ENCODE results near the gene SIAH2.
A peak's percentile ranks its signal among the peaks of the same experiment; 100 is the strongest.

Gene SIAH2

GRCh38 chr3:150787741-150788370 lies 24.9 kb upstream of the SIAH2 start:
- no peak overlapping the region for H3K4me3 ChIP-seq (replicated peaks; ENCODE audit: low read depth, low read length)
- peak; percentile 73 for DNase-seq (ENCODE audit: low read depth)
- TF ChIP-seq, protein P1, sequence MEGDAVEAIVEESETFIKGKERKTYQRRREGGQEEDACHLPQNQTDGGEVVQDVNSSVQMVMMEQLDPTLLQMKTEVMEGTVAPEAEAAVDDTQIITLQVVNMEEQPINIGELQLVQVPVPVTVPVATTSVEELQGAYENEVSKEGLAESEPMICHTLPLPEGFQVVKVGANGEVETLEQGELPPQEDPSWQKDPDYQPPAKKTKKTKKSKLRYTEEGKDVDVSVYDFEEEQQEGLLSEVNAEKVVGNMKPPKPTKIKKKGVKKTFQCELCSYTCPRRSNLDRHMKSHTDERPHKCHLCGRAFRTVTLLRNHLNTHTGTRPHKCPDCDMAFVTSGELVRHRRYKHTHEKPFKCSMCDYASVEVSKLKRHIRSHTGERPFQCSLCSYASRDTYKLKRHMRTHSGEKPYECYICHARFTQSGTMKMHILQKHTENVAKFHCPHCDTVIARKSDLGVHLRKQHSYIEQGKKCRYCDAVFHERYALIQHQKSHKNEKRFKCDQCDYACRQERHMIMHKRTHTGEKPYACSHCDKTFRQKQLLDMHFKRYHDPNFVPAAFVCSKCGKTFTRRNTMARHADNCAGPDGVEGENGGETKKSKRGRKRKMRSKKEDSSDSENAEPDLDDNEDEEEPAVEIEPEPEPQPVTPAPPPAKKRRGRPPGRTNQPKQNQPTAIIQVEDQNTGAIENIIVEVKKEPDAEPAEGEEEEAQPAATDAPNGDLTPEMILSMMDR (IDR thresholded peaks at IDR 0.05; ENCODE audit: low read length, missing control alignments): peak; percentile 89

DNA sequence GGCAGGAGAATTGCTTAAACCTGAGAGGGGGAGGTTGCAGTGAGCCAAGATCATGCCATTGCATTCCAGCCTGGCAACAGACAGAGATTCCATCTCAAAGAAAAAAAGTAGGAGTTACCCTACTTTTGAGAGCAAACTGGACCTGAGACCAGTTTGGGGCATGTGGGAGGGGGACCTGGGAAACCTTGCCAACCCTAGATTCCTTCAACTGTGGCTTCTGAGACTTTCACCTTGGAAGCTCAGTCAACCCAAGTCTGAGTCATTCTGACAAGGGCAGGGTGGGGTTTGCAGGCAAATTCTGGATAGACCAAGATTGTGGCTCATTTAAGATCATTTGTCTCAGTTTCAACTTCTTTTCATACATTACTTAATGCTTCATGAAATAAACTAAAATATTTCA lies 23.8 kb upstream of the SIAH2 start:
- TF ChIP-seq, protein P1 (IDR thresholded peaks at IDR 0.05; ENCODE audit: low read length, missing control alignments): no peak
- DNase-seq (ENCODE audit: low read depth): no peak

DNA sequence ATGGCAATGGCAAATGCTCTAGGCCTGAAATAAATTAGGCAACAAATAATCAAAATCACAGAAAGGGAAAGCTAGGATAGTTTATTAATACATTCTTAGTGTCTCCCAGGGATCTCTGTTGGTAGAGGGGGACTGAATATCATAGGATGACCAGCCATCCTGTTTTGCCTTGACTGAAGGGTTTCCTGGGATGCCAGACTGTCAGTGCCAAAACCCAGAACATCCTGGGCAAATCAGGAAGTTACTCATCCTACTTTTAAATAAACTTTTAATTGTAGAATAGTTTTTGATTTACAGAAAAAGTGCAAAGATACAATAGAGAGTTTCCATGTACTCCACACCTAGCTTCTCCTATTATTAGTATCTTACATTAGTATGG lies 21.8 kb upstream of the SIAH2 start:
- TF ChIP-seq, protein P1 (IDR thresholded peaks at IDR 0.05; ENCODE audit: low read length, missing control alignments): no peak
- DNase-seq (ENCODE audit: low read depth): no peak
- H3K4me3 ChIP-seq (replicated peaks; ENCODE audit: low read depth, low read length): no peak overlapping the region

More for the DNA sequence above, 23.8 kb upstream of the SIAH2 start:
- H3K4me3 ChIP-seq (replicated peaks; ENCODE audit: low read depth, low read length): no peak overlapping the region

DNA sequence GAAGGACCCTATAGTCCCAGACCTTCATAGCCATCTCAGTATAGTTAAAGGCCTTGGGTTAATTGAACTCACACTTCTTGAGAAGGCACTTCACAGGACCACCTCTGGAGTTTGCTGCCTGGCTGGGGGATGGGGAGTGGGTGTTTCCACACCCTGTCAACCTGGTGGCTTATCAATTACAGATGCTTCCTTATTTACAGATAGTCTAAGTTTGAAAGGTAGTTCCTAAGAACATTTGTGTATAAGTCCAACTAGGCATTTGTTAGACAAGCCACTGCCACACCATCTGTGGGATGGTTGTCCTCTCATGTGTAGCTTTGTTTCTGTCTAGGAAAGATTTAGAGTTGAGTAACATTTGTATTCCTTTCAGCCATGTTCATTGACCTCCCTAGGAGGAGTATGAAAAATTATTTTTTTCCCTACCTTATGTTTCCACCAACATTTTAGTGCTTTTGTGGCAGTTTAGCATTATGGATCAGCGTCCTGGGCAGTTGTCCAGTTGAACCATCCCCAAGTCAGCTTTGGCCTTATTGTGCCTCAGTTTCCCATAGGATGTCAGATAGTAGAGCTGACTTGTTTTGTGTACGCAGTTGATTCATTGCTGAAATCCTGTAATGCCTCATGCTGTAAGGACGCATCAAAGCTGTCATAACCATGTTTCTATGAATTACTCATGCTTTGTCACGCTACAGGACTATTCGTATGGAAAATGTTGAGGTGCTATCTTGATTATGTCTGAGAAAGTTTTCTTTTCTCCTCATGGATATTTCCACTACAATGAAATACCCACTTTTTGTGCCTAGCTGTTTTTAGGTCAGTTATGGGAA lies 21.2 kb upstream of the SIAH2 start:
- no peak overlapping the region for H3K4me3 ChIP-seq (replicated peaks; ENCODE audit: low read depth, low read length)
- TF ChIP-seq, protein P1 (IDR thresholded peaks at IDR 0.05; ENCODE audit: low read length, missing control alignments): no peak
- DNase-seq (ENCODE audit: low read depth): no peak

- TF ChIP-seq, protein P1 (IDR thresholded peaks at IDR 0.05; ENCODE audit: low read length, missing control alignments): no peak
- H3K4me3 ChIP-seq (replicated peaks; ENCODE audit: low read depth, low read length): no peak overlapping the region
- peak; percentile 41 for DNase-seq (ENCODE audit: low read depth)
These were observed 20.3 kb upstream of the SIAH2 start for GRCh38 chr3:150783316-150783715.

- TF ChIP-seq, protein P1 (IDR thresholded peaks at IDR 0.05; ENCODE audit: low read length, missing control alignments): no peak
- no peak overlapping the region for H3K4me3 ChIP-seq (replicated peaks; ENCODE audit: low read depth, low read length)
- no peak for DNase-seq (ENCODE audit: low read depth)
These were observed 16.5 kb upstream of the SIAH2 start for GRCh38 chr3:150779402-150779858.
